GM19397 (cell line): Measurements from ENCODE around the gene CLCA4.

ENCODE experiments used
- ATAC-seq: cut with Tn5 transposase; IDR thresholded peaks from one replicate; pipeline ENCODE4 v1.9.1; 2021; ENCODE audit warnings: mild to moderate bottlenecking, moderate library complexity; ENCODE audit not compliant: unreplicated experiment

Gene CLCA4, protein sequence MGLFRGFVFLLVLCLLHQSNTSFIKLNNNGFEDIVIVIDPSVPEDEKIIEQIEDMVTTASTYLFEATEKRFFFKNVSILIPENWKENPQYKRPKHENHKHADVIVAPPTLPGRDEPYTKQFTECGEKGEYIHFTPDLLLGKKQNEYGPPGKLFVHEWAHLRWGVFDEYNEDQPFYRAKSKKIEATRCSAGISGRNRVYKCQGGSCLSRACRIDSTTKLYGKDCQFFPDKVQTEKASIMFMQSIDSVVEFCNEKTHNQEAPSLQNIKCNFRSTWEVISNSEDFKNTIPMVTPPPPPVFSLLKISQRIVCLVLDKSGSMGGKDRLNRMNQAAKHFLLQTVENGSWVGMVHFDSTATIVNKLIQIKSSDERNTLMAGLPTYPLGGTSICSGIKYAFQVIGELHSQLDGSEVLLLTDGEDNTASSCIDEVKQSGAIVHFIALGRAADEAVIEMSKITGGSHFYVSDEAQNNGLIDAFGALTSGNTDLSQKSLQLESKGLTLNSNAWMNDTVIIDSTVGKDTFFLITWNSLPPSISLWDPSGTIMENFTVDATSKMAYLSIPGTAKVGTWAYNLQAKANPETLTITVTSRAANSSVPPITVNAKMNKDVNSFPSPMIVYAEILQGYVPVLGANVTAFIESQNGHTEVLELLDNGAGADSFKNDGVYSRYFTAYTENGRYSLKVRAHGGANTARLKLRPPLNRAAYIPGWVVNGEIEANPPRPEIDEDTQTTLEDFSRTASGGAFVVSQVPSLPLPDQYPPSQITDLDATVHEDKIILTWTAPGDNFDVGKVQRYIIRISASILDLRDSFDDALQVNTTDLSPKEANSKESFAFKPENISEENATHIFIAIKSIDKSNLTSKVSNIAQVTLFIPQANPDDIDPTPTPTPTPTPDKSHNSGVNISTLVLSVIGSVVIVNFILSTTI

DNA sequence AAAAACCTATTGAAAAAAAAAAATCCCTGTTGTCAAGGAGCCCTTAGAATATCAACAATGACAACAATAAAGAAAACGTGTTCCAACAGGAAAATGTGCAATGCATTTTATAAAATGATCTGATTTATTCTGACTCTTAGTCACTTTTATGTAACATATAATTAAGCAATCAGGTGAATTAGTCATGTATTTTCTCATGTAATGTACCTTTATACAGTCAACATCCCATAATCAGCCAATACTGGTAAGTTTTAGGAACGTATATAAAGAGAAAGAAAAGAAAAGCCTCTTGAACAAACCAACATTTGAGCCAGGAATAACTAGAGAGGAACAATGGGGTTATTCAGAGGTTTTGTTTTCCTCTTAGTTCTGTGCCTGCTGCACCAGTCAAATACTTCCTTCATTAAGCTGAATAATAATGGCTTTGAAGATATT, at the start of gene CLCA4:
TSS of gene CLCA4 (plus strand) at position 292 of the 435 bp plus-strand sequence. CDS start at position 334, 42 bp downstream.
- ATAC-seq, result no peak

DNA sequence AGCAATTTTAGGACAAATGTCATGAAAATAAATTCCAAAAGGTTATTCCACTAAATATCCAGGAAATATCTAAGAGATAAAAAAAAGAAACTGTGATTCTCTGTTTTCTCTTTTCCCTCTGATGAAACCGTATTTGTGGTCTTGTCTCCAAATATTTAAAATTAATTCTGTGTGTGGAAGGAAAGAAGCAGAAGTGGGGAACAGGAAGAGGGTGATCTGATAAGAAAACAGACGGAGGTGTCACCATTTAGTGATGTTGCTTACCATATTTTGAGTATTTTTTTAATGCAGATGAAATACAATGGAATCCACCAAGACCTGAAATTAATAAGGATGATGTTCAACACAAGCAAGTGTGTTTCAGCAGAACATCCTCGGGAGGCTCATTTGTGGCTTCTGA, 48.6 kb upstream of the CLCA4 start:
- ATAC-seq, result no peak

DNA sequence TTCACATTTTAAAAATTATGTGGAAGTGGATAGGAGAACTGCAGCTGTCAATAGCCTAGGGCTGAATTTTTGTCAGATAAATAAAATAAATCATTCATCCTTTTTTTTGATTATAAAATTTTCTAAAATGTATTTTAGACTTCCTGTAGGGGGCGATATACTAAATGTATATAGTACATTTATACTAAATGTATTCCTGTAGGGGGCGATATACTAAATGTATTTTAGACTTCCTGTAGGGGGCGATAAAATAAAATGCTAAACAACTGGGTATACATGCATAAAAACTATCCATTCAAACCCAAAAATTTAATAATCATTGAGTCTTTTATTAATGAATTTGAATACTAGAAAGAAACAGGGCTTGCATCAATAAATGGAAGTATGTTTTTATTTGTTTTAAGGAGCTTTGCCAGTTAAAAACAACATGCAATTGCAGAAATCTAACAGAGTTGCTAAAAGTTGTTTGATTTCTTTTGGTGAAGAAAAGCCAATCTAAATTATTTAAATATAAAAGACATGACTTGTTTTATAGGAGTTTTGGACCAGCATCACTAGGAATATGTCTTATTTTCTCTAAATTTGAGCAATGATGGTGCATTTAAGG, 46.8 kb upstream of the CLCA4 start:
- no peak for ATAC-seq

DNA sequence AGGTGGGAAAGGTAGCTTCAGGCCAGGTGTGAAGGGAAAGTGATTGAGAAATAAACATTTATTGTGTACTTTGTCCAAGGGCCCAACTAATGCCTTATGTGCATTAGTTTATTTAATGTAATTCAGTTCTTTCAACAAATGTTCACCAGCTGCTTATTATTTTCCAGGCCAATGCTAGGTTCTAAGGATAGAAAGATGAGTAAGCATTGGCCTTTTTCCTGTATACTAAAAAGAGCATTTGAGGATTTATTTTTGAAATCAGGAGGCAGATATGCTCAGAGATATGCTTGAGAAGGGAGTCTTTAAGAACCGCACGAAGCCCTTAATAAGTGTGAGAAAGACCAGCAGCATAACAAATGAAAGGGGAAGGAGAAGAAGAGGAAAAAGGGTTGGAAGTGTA, 46.2 kb upstream of the CLCA4 start:
- no peak for ATAC-seq

DNA sequence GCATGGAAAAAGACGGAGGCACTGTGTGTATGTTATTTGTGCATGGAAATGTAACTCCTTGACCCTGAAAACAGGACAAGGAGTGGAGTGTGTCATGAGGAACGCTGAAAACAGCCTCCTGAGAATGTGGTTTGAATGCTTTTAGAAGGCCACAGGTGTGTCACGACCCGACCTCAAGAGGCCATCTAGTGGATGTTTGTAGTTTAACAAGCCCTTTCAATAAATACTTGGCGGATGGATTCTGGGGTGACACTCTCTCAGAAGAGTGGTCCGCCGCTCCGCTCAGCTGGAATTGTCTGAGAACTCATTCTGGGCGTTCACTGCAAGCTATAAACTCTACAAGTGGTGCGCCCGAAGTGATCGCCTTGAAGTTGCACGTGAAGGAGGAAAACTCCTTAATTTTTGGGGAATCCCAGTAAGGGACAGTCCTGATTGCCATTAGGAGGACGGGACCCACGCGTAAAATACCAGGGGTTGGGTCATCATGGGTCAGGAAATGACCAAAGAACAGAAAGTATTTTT, 44.7 kb upstream of the CLCA4 start:
- peak; percentile 62 for ATAC-seq

DNA sequence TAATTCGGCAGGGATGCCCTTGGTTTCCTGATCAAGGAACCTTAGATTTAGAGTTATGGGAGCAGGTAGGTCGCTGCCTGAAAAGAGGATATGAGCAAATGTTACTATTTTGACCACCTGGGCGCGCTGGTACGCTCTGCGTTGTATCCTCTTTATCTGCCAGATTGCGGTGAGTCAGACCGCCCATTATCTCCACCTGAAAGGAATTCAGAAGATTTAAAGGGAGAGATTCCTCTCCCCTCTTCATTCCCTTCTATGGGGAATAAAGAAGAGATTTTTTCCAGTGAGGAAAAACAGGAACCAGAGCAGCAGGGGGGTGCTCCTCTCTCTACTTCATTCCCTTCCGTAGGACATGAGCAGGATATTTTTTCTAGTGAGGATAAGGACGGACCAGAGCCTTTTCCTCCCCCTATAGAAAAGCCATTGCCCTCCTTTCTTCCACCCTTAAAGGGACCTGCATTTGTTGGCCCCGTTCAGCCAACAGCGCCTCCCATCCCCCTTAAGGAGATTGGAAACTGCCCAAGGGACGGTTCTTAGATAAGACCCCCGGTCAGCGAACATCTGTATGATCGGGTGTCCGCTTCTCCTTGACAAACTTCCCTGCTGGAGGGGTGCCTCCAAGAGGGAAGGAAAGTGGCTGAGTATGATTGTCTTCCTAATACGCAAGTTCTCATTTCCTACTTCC, 44.0 kb upstream of the CLCA4 start:
- no peak for ATAC-seq

DNA sequence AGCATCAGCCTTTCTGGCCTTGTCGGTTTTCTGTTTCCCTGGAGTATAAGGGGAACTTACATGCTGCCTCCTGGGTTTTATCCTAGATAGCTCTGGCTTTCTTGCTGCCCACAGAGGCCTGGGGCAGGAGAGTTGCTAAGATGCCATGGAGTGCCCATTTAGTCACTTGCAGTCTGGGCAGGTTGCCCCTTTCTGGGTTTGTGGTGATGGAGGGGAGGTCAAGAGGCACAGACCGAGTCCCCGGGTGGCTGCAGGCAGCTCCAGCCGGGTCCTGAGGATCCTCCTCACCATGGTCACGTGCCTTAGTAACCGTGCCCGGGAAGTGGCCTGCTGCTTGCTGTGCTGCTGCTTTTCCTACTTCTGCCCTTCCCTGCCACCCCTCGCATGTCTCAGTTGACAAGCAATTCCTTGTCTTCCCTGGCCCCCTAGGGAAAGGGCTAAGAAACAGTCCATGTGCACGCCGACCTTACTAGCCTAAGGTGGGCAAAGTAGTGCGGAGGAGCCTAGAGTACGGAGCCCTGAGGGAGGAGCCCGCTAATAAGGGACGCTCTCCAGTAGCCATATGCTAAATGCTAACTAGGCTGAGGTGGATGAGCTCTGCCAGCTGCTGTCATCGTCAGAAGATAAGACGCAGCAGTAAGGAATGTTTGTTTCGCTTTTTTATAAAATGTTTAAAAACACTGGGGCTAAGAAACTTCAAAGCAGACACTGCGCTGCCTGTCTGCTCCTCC, 43.3 kb upstream of the CLCA4 start:
- no peak for ATAC-seq

DNA sequence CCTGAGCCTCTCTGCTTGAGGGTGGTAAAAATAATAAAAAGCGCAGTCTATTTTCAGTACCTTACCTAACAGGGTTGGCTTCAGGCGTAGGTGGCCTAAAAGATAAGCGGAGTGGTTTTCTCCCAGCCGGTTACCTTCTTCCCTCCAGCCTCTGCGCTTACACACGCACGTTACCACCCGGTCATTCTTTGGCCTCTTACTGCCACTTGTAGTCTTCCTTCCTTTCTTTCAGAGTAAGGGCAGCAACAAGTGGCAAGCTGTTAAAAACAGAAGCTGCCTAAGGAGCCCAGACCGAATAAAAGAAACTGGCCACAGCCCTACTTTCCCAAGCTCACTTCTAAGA, 42.8 kb upstream of the CLCA4 start:
- no peak for ATAC-seq

DNA sequence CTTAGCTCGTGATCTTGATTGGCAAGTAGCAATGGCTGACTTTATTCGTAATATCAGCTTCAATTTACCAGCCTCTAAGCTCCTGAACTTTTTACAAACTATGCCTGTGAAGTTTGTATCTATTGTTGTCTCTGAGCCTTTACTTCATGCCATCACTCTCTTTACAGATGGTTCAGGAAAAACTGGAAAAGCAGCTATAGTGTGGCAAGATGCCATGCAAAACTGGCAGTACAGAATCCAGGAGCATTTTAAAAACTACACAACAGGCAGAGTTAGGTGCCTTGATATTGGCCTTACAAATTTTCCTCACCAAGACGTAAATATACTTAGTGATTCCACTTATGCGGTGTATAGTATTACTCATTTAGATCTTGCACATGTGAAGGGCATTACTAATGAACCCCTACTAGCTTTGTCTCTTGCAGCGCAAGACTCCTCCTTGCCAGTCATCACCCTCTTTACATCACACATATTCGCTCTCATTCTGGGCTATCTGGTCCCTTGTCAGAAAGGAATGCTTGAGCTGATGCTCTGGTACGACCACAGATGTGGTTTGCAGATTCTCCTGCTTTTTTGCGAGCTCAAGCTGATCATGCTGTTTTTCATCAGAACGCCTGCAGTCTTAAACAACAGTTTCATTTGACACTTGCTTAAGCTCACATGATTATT, 41.8 kb upstream of the CLCA4 start:
- no peak for ATAC-seq

DNA sequence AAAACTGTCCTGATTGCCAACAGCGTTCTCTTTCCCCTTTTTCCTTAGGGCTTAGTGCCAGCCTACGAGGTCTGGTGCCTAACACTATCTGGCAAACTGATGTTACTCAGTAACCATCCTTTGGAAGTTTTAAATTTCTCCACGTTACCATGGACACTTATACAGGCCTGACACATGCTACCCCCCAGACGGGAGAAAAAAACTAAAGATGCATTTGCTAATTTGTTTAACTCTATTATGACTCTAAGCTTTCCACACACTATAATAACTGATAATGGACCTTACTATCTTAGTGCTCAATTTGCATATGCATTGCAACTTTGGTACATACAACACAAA, 41.3 kb upstream of the CLCA4 start:
- no peak for ATAC-seq

DNA sequence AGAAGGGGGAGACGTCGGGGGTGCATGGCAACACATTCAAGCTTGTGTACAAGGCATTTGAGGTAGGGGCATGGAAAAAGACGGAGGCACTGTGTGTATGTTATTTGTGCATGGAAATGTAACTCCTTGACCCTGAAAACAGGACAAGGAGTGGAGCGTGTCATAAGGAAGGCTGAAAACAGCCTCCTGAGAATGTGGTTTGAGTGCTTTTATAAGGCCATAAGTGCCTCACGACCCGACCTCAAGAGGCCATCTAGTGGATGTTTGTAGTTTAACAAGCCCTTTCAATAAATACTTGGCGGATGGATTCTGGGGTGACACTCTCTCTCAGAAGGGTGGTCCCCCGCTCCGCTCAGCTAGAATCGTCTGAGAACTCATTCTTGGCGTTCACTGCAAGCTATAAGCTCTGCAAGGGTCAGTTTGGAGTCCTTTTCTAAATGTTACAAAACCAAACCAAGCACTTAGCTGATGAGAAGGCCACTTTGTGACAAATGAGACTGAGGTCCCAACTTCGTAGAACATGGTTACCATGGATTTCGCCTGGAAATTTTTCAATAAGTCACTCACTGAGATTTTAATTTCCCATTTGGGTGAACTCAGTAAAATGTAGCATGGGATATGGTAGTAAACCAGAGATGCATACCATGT, 38.8 kb upstream of the CLCA4 start:
- ATAC-seq, result no peak

DNA sequence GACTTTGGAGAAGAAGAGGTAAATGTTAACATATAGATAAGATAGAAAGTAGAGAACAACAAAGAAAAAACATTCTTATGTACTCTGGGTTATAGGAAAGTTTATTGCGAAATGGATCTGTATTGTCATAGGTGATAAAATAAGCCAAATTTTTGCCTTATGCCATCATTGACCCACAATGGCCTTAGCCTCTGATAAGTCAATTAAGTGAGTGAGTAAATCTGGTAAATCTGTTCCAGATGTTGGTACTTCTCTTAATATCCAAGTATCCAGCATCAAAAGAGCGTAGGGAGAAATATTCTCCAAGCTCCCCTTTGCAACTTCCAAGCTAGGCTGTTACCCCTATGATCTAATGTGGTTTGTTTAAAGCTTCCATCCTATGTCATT, 38.3 kb upstream of the CLCA4 start:
- no peak for ATAC-seq

DNA sequence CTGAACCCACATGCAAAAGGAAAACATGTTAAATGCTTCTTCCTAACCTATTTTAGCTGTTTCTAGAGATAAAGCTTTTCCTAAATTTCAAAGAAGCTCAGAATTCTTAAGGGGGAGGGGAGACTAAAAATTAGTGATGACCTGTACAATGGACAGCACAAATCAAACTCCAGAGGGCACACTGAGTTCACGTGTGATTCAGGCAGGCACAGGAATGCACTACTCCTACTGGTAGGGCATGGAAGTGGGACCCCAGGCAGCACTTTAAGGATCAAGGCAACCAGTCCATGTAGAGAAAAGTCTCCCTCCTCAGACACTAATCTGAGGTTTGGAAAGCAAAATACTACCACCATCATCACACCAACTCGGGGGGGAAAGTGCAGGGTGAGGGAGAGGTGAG, 31.3 kb upstream of the CLCA4 start:
- no peak for ATAC-seq

DNA sequence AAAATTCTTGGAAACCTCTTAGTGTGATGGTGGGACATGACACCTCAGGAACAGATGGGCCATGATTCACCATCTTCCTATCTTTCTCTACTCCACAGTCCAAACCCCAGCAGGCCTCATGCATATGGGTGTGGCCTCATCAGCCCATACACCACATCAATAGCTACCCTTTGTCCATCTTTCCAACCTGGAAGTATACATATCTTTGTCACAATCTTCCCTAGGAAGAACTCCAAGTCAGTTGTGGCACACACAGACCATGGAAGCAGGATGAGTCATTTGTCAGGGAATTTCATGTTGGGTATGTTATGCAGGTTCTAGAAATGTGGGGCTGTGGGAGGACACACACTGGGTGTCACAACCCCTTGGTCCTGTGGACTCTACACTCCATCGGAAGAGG, 30.5 kb upstream of the CLCA4 start:
- ATAC-seq, result no peak

DNA sequence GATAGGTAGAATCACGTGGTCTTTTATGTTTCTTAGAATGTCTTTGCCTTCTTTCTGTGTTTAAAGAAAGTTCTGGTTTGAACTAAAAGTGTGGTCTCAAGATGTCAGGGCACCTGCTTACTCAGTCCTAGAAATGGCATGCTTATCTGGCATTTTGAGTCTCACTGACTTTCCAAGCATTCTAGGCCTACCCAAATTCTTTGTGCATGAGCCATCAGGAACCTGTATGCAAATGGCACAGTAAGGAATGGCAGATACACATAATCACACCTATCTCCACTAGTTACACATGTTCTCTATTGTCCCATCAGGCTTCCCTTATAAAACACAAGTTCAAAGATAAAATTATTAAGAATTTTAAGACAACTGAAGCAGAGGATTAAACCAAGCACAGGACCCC, 29.5 kb upstream of the CLCA4 start:
- no peak for ATAC-seq

DNA sequence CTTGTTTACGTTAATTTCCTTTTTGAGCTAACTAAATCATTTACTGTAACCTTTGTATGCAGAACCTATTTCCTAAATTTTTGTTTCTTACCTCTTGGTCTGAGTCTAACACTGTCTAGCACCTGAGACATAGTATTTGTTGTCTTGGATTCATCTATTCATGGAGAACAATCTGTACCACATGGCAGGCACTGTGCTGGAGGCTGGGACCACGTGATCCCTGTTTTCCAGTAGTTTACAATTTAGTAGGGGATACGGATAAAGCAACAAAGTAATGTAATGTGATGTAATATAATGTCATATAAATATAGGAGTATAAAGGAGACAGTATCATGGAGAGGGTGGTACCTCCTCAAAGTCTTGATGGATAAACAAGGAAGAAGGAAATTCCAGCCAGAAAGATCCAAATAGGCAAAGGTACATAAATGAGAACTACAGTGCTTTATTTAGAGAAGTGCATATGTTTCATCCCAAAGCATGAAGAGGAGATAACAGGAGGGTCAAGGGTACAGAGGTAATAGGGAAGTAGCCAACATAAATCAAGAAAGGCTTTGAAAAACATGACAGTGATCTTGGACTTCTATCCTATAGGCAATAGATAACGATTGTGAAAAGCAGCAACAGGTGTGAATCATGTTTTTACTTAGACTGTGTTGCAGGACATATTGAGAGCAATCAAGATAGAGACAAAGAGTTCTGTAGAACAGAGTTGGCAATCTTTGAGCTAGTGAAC, 25.9 kb upstream of the CLCA4 start:
- ATAC-seq, result no peak

DNA sequence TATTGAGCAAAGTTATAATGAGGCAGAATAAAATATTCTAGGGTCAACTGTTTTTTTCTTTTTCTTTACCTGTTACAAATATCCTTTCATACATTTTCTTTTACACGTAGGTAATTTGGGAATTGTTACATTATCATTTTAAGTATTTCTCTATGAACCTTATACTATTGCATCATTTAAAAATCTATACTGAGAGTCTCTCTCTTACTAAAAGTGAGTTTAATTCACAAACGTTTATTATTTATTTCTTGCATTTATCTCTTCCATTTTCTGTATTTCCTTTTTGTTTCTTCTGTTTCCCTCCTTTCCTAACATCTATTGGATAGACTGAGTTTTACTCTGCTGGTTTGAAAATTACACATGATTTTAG, 25.4 kb upstream of the CLCA4 start:
- no peak for ATAC-seq

DNA sequence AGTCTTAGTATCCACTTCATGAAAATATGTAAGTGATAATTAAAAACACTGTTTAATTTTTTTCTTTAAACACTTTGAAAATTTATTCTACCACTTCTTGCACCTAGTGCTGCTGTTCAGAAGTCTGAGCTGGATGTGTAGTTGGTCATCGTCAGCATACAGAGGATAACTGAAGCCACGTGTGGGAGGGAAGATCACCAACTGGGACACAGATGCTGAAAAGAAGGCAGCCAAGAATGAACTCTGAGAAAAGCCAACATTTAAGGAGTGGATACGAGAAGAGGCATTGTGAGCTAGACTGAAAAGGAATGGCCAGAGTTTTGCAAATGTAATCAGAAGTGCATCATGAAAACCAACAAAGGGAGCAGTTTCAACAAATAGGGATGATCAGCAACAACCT, 24.6 kb upstream of the CLCA4 start:
- ATAC-seq, result no peak
